Trophoblast cell (in vitro differentiated cells and primary cell): Measurements from ENCODE around the gene FOXF1.

Experiments used
- DNase-seq, 2 donors: peaks; one replicate each; pipeline ENCODE4 v3.0.0-alpha.2; 2016
- H2AFZ ChIP-seq: 2 replicates; pipeline ENCODE4 v1.6.1; 2013; ENCODE audit warnings: low read length, moderate library complexity, mild to moderate bottlenecking; ENCODE audit not compliant: insufficient read depth, poor library complexity
- H2AK5ac ChIP-seq: 2 replicates; pipeline ENCODE4 v1.6.1; 2013; ENCODE audit warnings: mild to moderate bottlenecking, low read length
- H2BK120ac ChIP-seq: 2 replicates; pipeline ENCODE4 v1.6.1; 2013; ENCODE audit warnings: low read length, mild to moderate bottlenecking, moderate library complexity; ENCODE audit not compliant: insufficient read depth, poor library complexity
- H2BK12ac ChIP-seq: 2 replicates; pipeline ENCODE4 v1.6.1; 2013; ENCODE audit warnings: mild to moderate bottlenecking, low read length, moderate library complexity
- H2BK5ac ChIP-seq: 2 replicates; pipeline ENCODE4 v1.6.1; 2013; ENCODE audit warnings: low read length, low read depth, moderate library complexity, mild to moderate bottlenecking; ENCODE audit not compliant: poor library complexity
- H3K14ac ChIP-seq: 2 replicates; pipeline ENCODE4 v1.6.1; 2013; ENCODE audit warnings: mild to moderate bottlenecking, low read length
- H3K18ac ChIP-seq: 2 replicates; pipeline ENCODE4 v1.6.1; 2013; ENCODE audit warnings: mild to moderate bottlenecking, low read length
- H3K23ac ChIP-seq: 2 replicates; pipeline ENCODE4 v1.6.1; 2013; ENCODE audit warnings: low read length
- H3K27ac ChIP-seq: 2 replicates; pipeline ENCODE4 v1.5.1; 2013; ENCODE audit warnings: low read depth, mild to moderate bottlenecking, inconsistent platforms, low read length, moderate library complexity
- H3K27me3 ChIP-seq: 2 replicates; pipeline ENCODE4 v1.6.1; 2013; ENCODE audit warnings: inconsistent platforms, mild to moderate bottlenecking, low read length, moderate library complexity; ENCODE audit not compliant: insufficient read depth
- H3K36me3 ChIP-seq, 2 experiments: 1 replicate in 1 of 2; 2 replicates in 1 of 2; pipeline ENCODE4 v1.6.1; 2013; ENCODE audit warnings: low read length in 2 of 2, mild to moderate bottlenecking in 2 of 2, moderate library complexity in 1 of 2; ENCODE audit not compliant: insufficient read depth in 2 of 2, control insufficient read depth in 1 of 2
- H3K4ac ChIP-seq: 2 replicates; pipeline ENCODE4 v1.6.1; 2013; ENCODE audit warnings: low read depth, mild to moderate bottlenecking, low read length, moderate library complexity
- H3K4me1 ChIP-seq, 2 experiments: 1 replicate in 1 of 2; 2 replicates in 1 of 2; pipeline ENCODE4 v1.6.1; 2013; ENCODE audit warnings: low read length in 2 of 2, mild to moderate bottlenecking in 2 of 2, moderate library complexity in 1 of 2; ENCODE audit not compliant: insufficient read depth in 2 of 2, control insufficient read depth in 1 of 2
- H3K4me2 ChIP-seq: 2 replicates; pipeline ENCODE4 v1.6.1; 2013; ENCODE audit warnings: inconsistent platforms, mild to moderate bottlenecking, low read length, moderate library complexity
- H3K4me3 ChIP-seq: 2 replicates; pipeline ENCODE4 v1.5.1; 2013; ENCODE audit warnings: mild to moderate bottlenecking, low read depth, low read length, inconsistent platforms
- H3K79me1 ChIP-seq: one replicate; pipeline ENCODE4 v1.6.1; 2013; ENCODE audit warnings: low read length
- H3K79me2 ChIP-seq: 2 replicates; pipeline ENCODE4 v1.6.1; 2013; ENCODE audit warnings: low read length, mild to moderate bottlenecking; ENCODE audit not compliant: control insufficient read depth, insufficient read depth, poor library complexity
- H3K9ac ChIP-seq: 2 replicates; pipeline ENCODE4 v1.6.1; 2013; ENCODE audit warnings: mild to moderate bottlenecking, low read length
- H3K9me3 ChIP-seq: 2 replicates; pipeline ENCODE4 v1.6.1; 2013; ENCODE audit warnings: low read depth, mild to moderate bottlenecking, control low read depth, inconsistent platforms, low read length; ENCODE audit not compliant: insufficient read depth
- H4K12ac ChIP-seq: 2 replicates; pipeline ENCODE4 v1.6.1; 2013; ENCODE audit warnings: low read depth, mild to moderate bottlenecking, low read length, moderate library complexity
- H4K8ac ChIP-seq: 2 replicates; pipeline ENCODE4 v1.6.1; 2013; ENCODE audit warnings: low read depth, mild to moderate bottlenecking, low read length, moderate library complexity
- H4K91ac ChIP-seq: one replicate; pipeline ENCODE4 v1.6.1; 2013; ENCODE audit warnings: low read depth, mild to moderate bottlenecking, low read length, moderate library complexity
- WGBS: extraction: QIAGEN DNeasy Blood & Tissue Kit; methylation state at CpG from one replicate; pipeline ENCODE4 v1.1.7; 2013; ENCODE audit warnings: missing lambda C conversion rate; ENCODE audit not compliant: insufficient read length, insufficient coverage; ENCODE audit errors: extremely low coverage; 5-methylcytosine and 5-hydroxymethylcytosine counted together

Gene FOXF1

DNA sequence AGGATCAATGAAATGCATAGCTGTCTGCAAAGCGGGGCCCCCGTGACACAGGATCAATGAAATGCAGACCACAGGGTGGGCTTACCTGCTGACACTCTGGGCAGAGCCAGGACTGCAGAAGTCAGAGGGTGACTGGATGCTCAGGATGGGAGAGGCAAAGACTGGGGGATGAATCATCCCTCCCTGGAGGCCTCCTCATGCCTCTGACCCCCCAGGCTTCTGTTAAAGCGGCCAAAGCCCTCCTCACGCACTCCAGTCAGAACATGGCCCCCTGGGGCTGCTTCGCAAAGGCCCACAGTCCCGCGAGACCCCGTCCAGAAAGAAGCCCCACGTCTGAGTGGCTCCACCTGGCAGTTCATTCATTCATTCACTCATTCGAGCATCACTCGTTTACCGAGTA lies 38.4 kb upstream of the FOXF1 start:
- Histone ChIP-seq H3K4ac (no peak overlapping the region), H2BK5ac (no peak overlapping the region), H2BK120ac (no peak overlapping the region), H3K4me1 (no peaks in the 10 kb centered on the region), H4K12ac (no peak overlapping the region), H3K18ac (no peak overlapping the region), H2AK5ac (no peak overlapping the region), H3K36me3 (no peaks in the 10 kb centered on the region), H3K79me2 (no peaks in the 10 kb centered on the region), H3K27me3 (no peaks in the 10 kb centered on the region), H4K8ac (no peak overlapping the region), H3K79me1 (no peaks in the 10 kb centered on the region), H2AFZ (no peak overlapping the region), H3K23ac (no peak overlapping the region), H3K4me2 (no peak overlapping the region), H3K4me3 (no peak overlapping the region), H3K27ac (no peak overlapping the region), H4K91ac (no peak overlapping the region), H3K9me3 (peaks cover 9% of the 10 kb centered on the region), H3K9ac (no peak overlapping the region), H3K14ac (no peak overlapping the region), H2BK12ac (no peak overlapping the region)
- DNase-seq = no peak
- WGBS = no CpG with 5 or more reads among the region's 12 CpGs

DNA sequence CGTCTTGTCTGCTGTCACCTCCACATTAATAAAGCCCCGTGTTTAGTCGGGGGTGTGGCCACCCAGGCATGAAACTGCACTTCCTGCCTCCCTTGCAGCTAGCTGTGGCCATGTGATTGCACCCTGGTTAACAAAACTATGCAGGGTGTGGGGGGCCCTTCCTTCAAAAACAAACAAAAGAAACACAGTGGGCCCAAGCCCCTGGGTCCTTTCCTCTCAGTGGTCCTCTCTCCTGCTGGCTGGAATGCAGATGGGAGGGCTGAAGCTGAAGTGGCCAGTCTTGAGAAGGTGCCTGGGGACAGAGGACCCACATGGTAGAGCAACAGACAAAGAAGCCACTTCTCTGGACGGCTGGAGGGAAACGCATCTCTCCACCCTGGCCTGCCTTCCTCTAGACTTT lies 38.0 kb upstream of the FOXF1 start:
- H2BK5ac ChIP-seq = no peak overlapping the region
- H2BK120ac ChIP-seq = no peak overlapping the region
- peaks cover 9% of the 10 kb centered on the region for H3K9me3 ChIP-seq
- no peak overlapping the region for H3K4me2 ChIP-seq
- H3K4ac ChIP-seq = no peak overlapping the region
- H3K79me1 ChIP-seq = no peaks in the 10 kb centered on the region
- no CpG with 5 or more reads among the region's 5 CpGs for WGBS
- H3K9ac ChIP-seq = no peak overlapping the region
- no peak for DNase-seq
- H3K23ac ChIP-seq = no peak overlapping the region
- H3K27ac ChIP-seq = no peak overlapping the region
- no peaks in the 10 kb centered on the region for H3K79me2 ChIP-seq
- no peak overlapping the region for H2AK5ac ChIP-seq
- H3K4me3 ChIP-seq = no peak overlapping the region
- H3K14ac ChIP-seq = no peak overlapping the region
- H4K8ac ChIP-seq = no peak overlapping the region
- H4K91ac ChIP-seq = no peak overlapping the region
- H3K4me1 ChIP-seq = no peaks in the 10 kb centered on the region
- no peak overlapping the region for H4K12ac ChIP-seq
- H2AFZ ChIP-seq = no peak overlapping the region
- no peak overlapping the region for H3K18ac ChIP-seq
- no peak overlapping the region for H2BK12ac ChIP-seq
- no peaks in the 10 kb centered on the region for H3K36me3 ChIP-seq
- H3K27me3 ChIP-seq = no peaks in the 10 kb centered on the region

DNA sequence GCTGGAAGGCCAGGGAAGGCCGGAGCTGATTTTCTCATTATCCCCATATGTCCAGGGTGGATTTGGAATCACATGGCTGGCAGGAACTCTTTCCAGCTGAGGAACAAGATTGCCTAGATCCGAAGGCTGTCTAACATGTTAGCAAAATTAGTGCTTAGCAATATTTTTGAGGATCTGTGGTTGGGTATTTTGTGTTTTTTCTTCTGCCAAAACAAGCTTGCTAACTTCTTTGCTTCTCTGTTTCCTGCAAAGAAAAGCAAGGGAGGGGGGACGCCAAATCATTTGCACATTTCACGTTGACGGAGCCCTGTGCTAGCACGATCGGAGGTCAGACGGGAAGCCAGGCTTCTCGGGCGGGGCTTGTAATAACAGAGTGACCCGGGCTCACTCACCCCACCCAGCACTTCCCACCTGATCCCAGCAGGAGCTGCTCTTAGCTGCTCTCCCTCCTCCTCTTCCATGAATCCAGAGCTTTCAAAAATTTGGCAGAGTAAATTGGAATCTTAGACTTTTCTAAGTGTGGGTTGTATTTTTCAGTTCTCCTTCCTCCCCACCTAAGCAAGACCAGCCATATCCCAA lies 33.3 kb upstream of the FOXF1 start:
- Histone ChIP-seq H3K4me3 (no peak overlapping the region), H3K23ac (no peak overlapping the region), H3K4me2 (no peak overlapping the region), H3K27me3 (no peaks in the 10 kb centered on the region), H3K4me1 (no peaks in the 10 kb centered on the region), H3K14ac (no peak overlapping the region), H3K4ac (no peak overlapping the region), H2BK120ac (no peak overlapping the region), H3K79me1 (no peaks in the 10 kb centered on the region), H3K9me3 (peaks cover 9% of the 10 kb centered on the region), H2BK12ac (no peak overlapping the region), H2BK5ac (no peak overlapping the region), H3K18ac (no peak overlapping the region), H4K8ac (no peak overlapping the region), H3K27ac (no peak overlapping the region), H2AK5ac (no peak overlapping the region), H4K12ac (no peak overlapping the region), H3K36me3 (no peaks in the 10 kb centered on the region), H4K91ac (no peak overlapping the region), H3K9ac (no peak overlapping the region), H3K79me2 (no peaks in the 10 kb centered on the region), H2AFZ (no peak overlapping the region)
- no peak for DNase-seq
- WGBS = no CpG with 5 or more reads among the region's 11 CpGs

DNA sequence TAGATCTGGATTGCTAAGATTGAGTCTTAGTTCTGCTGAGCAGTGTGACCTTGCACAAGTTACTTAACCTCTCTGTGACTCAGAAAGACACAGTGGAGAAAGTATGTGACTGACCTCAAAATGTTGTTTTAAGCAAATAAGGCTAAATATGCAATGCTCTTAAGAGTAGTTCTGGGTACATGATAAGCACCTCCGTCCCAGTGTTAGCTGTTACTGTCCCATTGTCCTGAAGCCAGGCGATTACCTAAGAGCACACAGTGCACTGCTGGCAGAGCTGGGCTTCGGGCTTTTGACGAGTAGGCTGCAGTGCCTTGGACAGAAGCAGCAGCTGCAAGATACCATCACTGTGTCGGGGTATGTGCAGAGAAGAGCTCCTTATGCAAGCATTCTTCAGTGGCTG lies 32.7 kb upstream of the FOXF1 start:
- Histone ChIP-seq H2BK5ac (no peak overlapping the region), H3K14ac (no peak overlapping the region), H3K79me1 (no peaks in the 10 kb centered on the region), H3K79me2 (no peaks in the 10 kb centered on the region), H3K9ac (no peak overlapping the region), H4K12ac (no peak overlapping the region), H3K4ac (no peak overlapping the region), H2BK12ac (no peak overlapping the region), H3K27me3 (no peaks in the 10 kb centered on the region), H3K4me3 (no peak overlapping the region), H3K23ac (no peak overlapping the region), H3K27ac (no peak overlapping the region), H3K4me1 (no peaks in the 10 kb centered on the region), H4K8ac (no peak overlapping the region), H3K36me3 (no peaks in the 10 kb centered on the region), H2AFZ (no peak overlapping the region), H2AK5ac (no peak overlapping the region), H3K9me3 (peaks cover 3% of the 10 kb centered on the region), H2BK120ac (no peak overlapping the region), H3K18ac (no peak overlapping the region), H4K91ac (no peak overlapping the region), H3K4me2 (no peak overlapping the region)
- peak; percentile 33 to 73 for DNase-seq
- no CpG with 5 or more reads among the region's 5 CpGs for WGBS
